Measurements from ENCODE around the gene MAEL.
A peak's percentile ranks its signal among the peaks of the same experiment; 100 is the strongest.

The MAEL gene

GRCh38 chr1:166960858-166961474 is 28.1 kb upstream of the MAEL start:
- Histone ChIP-seq H3K27ac (ENCODE audit: low read depth, low read length) (no peak overlapping the region), H3K27me3 (ENCODE audit: control insufficient read depth, insufficient read depth, low read length) (no peaks in the 10 kb centered on the region), H3K4me1 (ENCODE audit: control insufficient read depth, insufficient read depth, low read length) (no peaks in the 10 kb centered on the region)

GRCh38 chr1:166969074-166969677 is 19.9 kb upstream of the MAEL start:
- H3K9ac ChIP-seq (ENCODE audit: low read length), result no peak overlapping the region
- no peaks in the 10 kb centered on the region for H3K36me3 ChIP-seq (ENCODE audit: control insufficient read depth, insufficient read depth, low read length)
- no peak overlapping the region for H3K27ac ChIP-seq (ENCODE audit: low read depth, low read length)
- peaks cover under 1% of the 10 kb centered on the region for H3K27me3 ChIP-seq (ENCODE audit: control insufficient read depth, insufficient read depth, low read length)
- no peak overlapping the region for H3K4me3 ChIP-seq (ENCODE audit: low read length)
- H3K4me1 ChIP-seq (ENCODE audit: control insufficient read depth, insufficient read depth, low read length), result peaks cover under 1% of the 10 kb centered on the region

More at GRCh38 chr1:166960858-166961474, 28.1 kb upstream of the MAEL start:
- Histone ChIP-seq H3K36me3 (ENCODE audit: control insufficient read depth, insufficient read depth, low read length) (no peaks in the 10 kb centered on the region), H3K9ac (ENCODE audit: low read length) (no peak overlapping the region), H3K4me3 (ENCODE audit: low read length) (no peak overlapping the region)

- H3K4me3 ChIP-seq (ENCODE audit: low read length), result no peak overlapping the region
- peaks cover 5% of the 10 kb centered on the region for H3K27me3 ChIP-seq (ENCODE audit: control insufficient read depth, insufficient read depth, low read length)
- no peak overlapping the region for H3K9ac ChIP-seq (ENCODE audit: low read length)
- no peak overlapping the region for H3K27ac ChIP-seq (ENCODE audit: low read depth, low read length)
- H3K4me1 ChIP-seq (ENCODE audit: control insufficient read depth, insufficient read depth, low read length), result peaks cover 5% of the 10 kb centered on the region
- no peaks in the 10 kb centered on the region for H3K36me3 ChIP-seq (ENCODE audit: control insufficient read depth, insufficient read depth, low read length)
Observed at GRCh38 chr1:166971252-166971651, 17.8 kb upstream of the MAEL start.

- Histone ChIP-seq H3K27me3 (ENCODE audit: control insufficient read depth, insufficient read depth, low read length) (peaks cover 5% of the 10 kb centered on the region), H3K4me1 (ENCODE audit: control insufficient read depth, insufficient read depth, low read length) (peaks cover 5% of the 10 kb centered on the region), H3K4me3 (ENCODE audit: low read length) (no peak overlapping the region), H3K27ac (ENCODE audit: low read depth, low read length) (no peak overlapping the region), H3K9ac (ENCODE audit: low read length) (no peak overlapping the region), H3K36me3 (ENCODE audit: control insufficient read depth, insufficient read depth, low read length) (no peaks in the 10 kb centered on the region)
Observed at GRCh38 chr1:166972193-166972592, 16.9 kb upstream of the MAEL start.

GRCh38 chr1:166972826-166973225 is 16.3 kb upstream of the MAEL start:
- Histone ChIP-seq H3K27me3 (ENCODE audit: control insufficient read depth, insufficient read depth, low read length) (peaks cover 5% of the 10 kb centered on the region), H3K4me1 (ENCODE audit: control insufficient read depth, insufficient read depth, low read length) (peaks cover 5% of the 10 kb centered on the region), H3K9ac (ENCODE audit: low read length) (no peak overlapping the region), H3K4me3 (ENCODE audit: low read length) (no peak overlapping the region), H3K36me3 (ENCODE audit: control insufficient read depth, insufficient read depth, low read length) (no peaks in the 10 kb centered on the region), H3K27ac (ENCODE audit: low read depth, low read length) (no peak overlapping the region)

GRCh38 chr1:166974647-166975345 is 14.3 kb upstream of the MAEL start:
- H3K36me3 ChIP-seq (ENCODE audit: control insufficient read depth, insufficient read depth, low read length), result no peaks in the 10 kb centered on the region
- H3K27me3 ChIP-seq (ENCODE audit: control insufficient read depth, insufficient read depth, low read length), result peaks cover 5% of the 10 kb centered on the region
- peak overlapping the region; percentile 21 for H3K9ac ChIP-seq (ENCODE audit: low read length)
- peaks cover 5% of the 10 kb centered on the region for H3K4me1 ChIP-seq (ENCODE audit: control insufficient read depth, insufficient read depth, low read length)
- peak overlapping the region; percentile 70 for H3K4me3 ChIP-seq (ENCODE audit: low read length)
- H3K27ac ChIP-seq (ENCODE audit: low read depth, low read length), result no peak overlapping the region

GRCh38 chr1:166975361-166976129 is 13.5 kb upstream of the MAEL start, which contains the start of gene ILDR2:
TSS of gene ILDR2 (minus strand) at chr1:166975540. CDS start at chr1:166975268, 272 bp downstream.
- H3K9ac ChIP-seq (ENCODE audit: low read length), result peak within 1 kb of the TSS; percentile 21
- H3K36me3 ChIP-seq (ENCODE audit: control insufficient read depth, insufficient read depth, low read length), result no peaks in the 10 kb centered on the region
- peak within 1 kb of the TSS; percentile 70 for H3K4me3 ChIP-seq (ENCODE audit: low read length)
- H3K4me1 ChIP-seq (ENCODE audit: control insufficient read depth, insufficient read depth, low read length), result peaks cover 5% of the 10 kb centered on the region
- H3K27me3 ChIP-seq (ENCODE audit: control insufficient read depth, insufficient read depth, low read length), result peaks cover 5% of the 10 kb centered on the region
- H3K27ac ChIP-seq (ENCODE audit: low read depth, low read length), result peak within 1 kb of the TSS; percentile 73

GRCh38 chr1:166977951-166978350 is 11.1 kb upstream of the MAEL start:
- H3K4me1 ChIP-seq (ENCODE audit: control insufficient read depth, insufficient read depth, low read length), result peaks cover 5% of the 10 kb centered on the region
- no peak overlapping the region for H3K27ac ChIP-seq (ENCODE audit: low read depth, low read length)
- peaks cover 5% of the 10 kb centered on the region for H3K27me3 ChIP-seq (ENCODE audit: control insufficient read depth, insufficient read depth, low read length)
- H3K4me3 ChIP-seq (ENCODE audit: low read length), result no peak overlapping the region
- H3K36me3 ChIP-seq (ENCODE audit: control insufficient read depth, insufficient read depth, low read length), result no peaks in the 10 kb centered on the region
- H3K9ac ChIP-seq (ENCODE audit: low read length), result no peak overlapping the region

GRCh38 chr1:166978821-166979220 is 10.3 kb upstream of the MAEL start:
- Histone ChIP-seq H3K27ac (ENCODE audit: low read depth, low read length) (no peak overlapping the region), H3K27me3 (ENCODE audit: control insufficient read depth, insufficient read depth, low read length) (peaks cover 5% of the 10 kb centered on the region), H3K36me3 (ENCODE audit: control insufficient read depth, insufficient read depth, low read length) (no peaks in the 10 kb centered on the region), H3K4me1 (ENCODE audit: control insufficient read depth, insufficient read depth, low read length) (peaks cover 5% of the 10 kb centered on the region), H3K4me3 (ENCODE audit: low read length) (no peak overlapping the region), H3K9ac (ENCODE audit: low read length) (no peak overlapping the region)

GRCh38 chr1:166980383-166980782 is 8.7 kb upstream of the MAEL start:
- Histone ChIP-seq H3K27ac (ENCODE audit: low read depth, low read length) (no peak overlapping the region), H3K4me1 (ENCODE audit: control insufficient read depth, insufficient read depth, low read length) (no peaks in the 10 kb centered on the region), H3K36me3 (ENCODE audit: control insufficient read depth, insufficient read depth, low read length) (no peaks in the 10 kb centered on the region), H3K4me3 (ENCODE audit: low read length) (no peak overlapping the region), H3K9ac (ENCODE audit: low read length) (no peak overlapping the region), H3K27me3 (ENCODE audit: control insufficient read depth, insufficient read depth, low read length) (no peaks in the 10 kb centered on the region)

- no peaks in the 10 kb centered on the region for H3K4me1 ChIP-seq (ENCODE audit: control insufficient read depth, insufficient read depth, low read length)
- no peak overlapping the region for H3K4me3 ChIP-seq (ENCODE audit: low read length)
- no peak overlapping the region for H3K9ac ChIP-seq (ENCODE audit: low read length)
- H3K36me3 ChIP-seq (ENCODE audit: control insufficient read depth, insufficient read depth, low read length), result no peaks in the 10 kb centered on the region
- H3K27ac ChIP-seq (ENCODE audit: low read depth, low read length), result no peak overlapping the region
- H3K27me3 ChIP-seq (ENCODE audit: control insufficient read depth, insufficient read depth, low read length), result no peaks in the 10 kb centered on the region
Observed at GRCh38 chr1:166980818-166981217, 8.3 kb upstream of the MAEL start.

GRCh38 chr1:166981589-166981988 is 7.5 kb upstream of the MAEL start:
- Histone ChIP-seq H3K4me1 (ENCODE audit: control insufficient read depth, insufficient read depth, low read length) (no peaks in the 10 kb centered on the region), H3K9ac (ENCODE audit: low read length) (no peak overlapping the region), H3K27ac (ENCODE audit: low read depth, low read length) (no peak overlapping the region), H3K27me3 (ENCODE audit: control insufficient read depth, insufficient read depth, low read length) (no peaks in the 10 kb centered on the region), H3K36me3 (ENCODE audit: control insufficient read depth, insufficient read depth, low read length) (no peaks in the 10 kb centered on the region), H3K4me3 (ENCODE audit: low read length) (no peak overlapping the region)
